Endothelial cell of umbilical vein (primary cell): ENCODE data around the gene VRK2. TPM values are rescaled to one million over a fixed set of nuclear protein-coding genes. Genes with fewer than 3 reads are reported as not detected.

ENCODE experiments used
- BruUV-seq: library from RNA; stranded (reverse); fragments of 400-500 nt; replicated peaks from 2 replicates; lab custom pipeline; 2021; lab: Mats Ljungman, UMichigan
- CTCF ChIA-PET: fragments of 300-600, 350-600 bp; sonication (Branson Sonifier 250); formaldehyde crosslinking; loops from one replicate; lab custom pipeline; 2021; ENCODE audit warnings: antibody characterized with exemption, inconsistent platforms; lab: Charles Lee
- POLR2A ChIA-PET: fragments of 300-600, 350-600 bp; sonication (Branson Sonifier 250); formaldehyde crosslinking; loops from one replicate; lab custom pipeline; 2021; ENCODE audit warnings: antibody characterized with exemption, inconsistent platforms; lab: Charles Lee
- DNase-seq: peaks from one replicate; pipeline ENCODE4 v3.0.0-alpha.2; 2011; ENCODE audit warnings: low read depth, low spot score
- FAIRE-seq: peaks from 2 replicates; lab custom pipeline; 2011; peaks lifted over from hg19 to GRCh38; lab: Jason Lieb, UNC
- H2AFZ ChIP-seq: 2 replicates; pipeline ENCODE4 v1.6.0; 2012; ENCODE audit warnings: low read depth, low read length, control low read depth, inconsistent platforms
- H3K27ac ChIP-seq: 2 replicates; pipeline ENCODE4 v1.5.1; 2011; ENCODE audit warnings: low read depth, mild to moderate bottlenecking, control low read depth, low read length, moderate library complexity; ENCODE audit not compliant: insufficient read depth
- H3K27me3 ChIP-seq, 2 experiments: 2 replicates each; pipeline versions ENCODE4 v1.6.0 to v1.6.1; 2011; ENCODE audit warnings: low read length in 2 of 2, mixed read lengths in 1 of 2; ENCODE audit not compliant: control insufficient read depth in 2 of 2, insufficient read depth in 2 of 2
- H3K36me3 ChIP-seq, 2 experiments: 2 replicates in 1 of 2; 3 replicates in 1 of 2; pipeline ENCODE4 v1.5.1; 2011; ENCODE audit warnings: low read length in 2 of 2, mild to moderate bottlenecking in 1 of 2, moderate library complexity in 1 of 2; ENCODE audit not compliant: control insufficient read depth in 2 of 2, insufficient read depth in 2 of 2; ENCODE audit errors: extremely low read depth in 1 of 2
- H3K4me1 ChIP-seq: 3 replicates; pipeline ENCODE4 v1.5.1; 2011; ENCODE audit warnings: mild to moderate bottlenecking, low read length; ENCODE audit not compliant: control insufficient read depth, insufficient read depth; ENCODE audit errors: extremely low read depth
- H3K4me2 ChIP-seq: 2 replicates; pipeline ENCODE4 v1.6.1; 2011; ENCODE audit warnings: low read length, control low read depth, mixed read lengths; ENCODE audit not compliant: insufficient read depth
- H3K4me3 ChIP-seq, 3 experiments: fragments of 200-600 bp in 1 of 3; sonication (generic), shearing (Covaris generic) in 1 of 3; replicated peaks in 1 of 3; 2 replicates each; pipeline ENCODE4 v1.5.1; 2011 to 2016; ENCODE audit warnings: control low read depth in 3 of 3, low read length in 3 of 3, mild to moderate bottlenecking in 2 of 3, inconsistent platforms in 1 of 3, low read depth in 1 of 3, moderate library complexity in 1 of 3; ENCODE audit not compliant: insufficient read depth in 1 of 3
- H3K79me2 ChIP-seq: 2 replicates; pipeline ENCODE4 v1.6.0; 2012; ENCODE audit warnings: low read length, inconsistent platforms; ENCODE audit not compliant: control insufficient read depth, insufficient read depth
- H3K9ac ChIP-seq: replicated peaks from 2 replicates; pipeline ENCODE3; 2011; ENCODE audit warnings: low read length, control low read depth; ENCODE audit not compliant: insufficient read depth; ENCODE audit errors: extremely low read depth
- H3K9me1 ChIP-seq: replicated peaks from 3 replicates; pipeline ENCODE4 v1.6.0; 2011; ENCODE audit warnings: mild to moderate bottlenecking, low read length; ENCODE audit not compliant: control insufficient read depth, insufficient read depth; ENCODE audit errors: extremely low read depth
- H3K9me3 ChIP-seq: replicated peaks from 2 replicates; pipeline ENCODE4 v1.5.1; 2012; ENCODE audit warnings: low read length, inconsistent platforms; ENCODE audit not compliant: control insufficient read depth, insufficient read depth
- H4K20me1 ChIP-seq: replicated peaks from 2 replicates; pipeline ENCODE3; 2011; ENCODE audit warnings: mild to moderate bottlenecking, low read length; ENCODE audit not compliant: control insufficient read depth, insufficient read depth; ENCODE audit errors: extremely low read depth
- CTCF ChIP-seq, 2 donors: IDR thresholded peaks; 1 replicate in 1 of 2; 2 replicates in 1 of 2; pipeline ENCODE4 v1.5.1; 2011; ENCODE audit warnings: low read length in 2 of 2, mild to moderate bottlenecking in 2 of 2, moderate library complexity in 2 of 2, control low read depth in 1 of 2, inconsistent platforms in 1 of 2, low read depth in 1 of 2; ENCODE audit not compliant: insufficient read depth in 1 of 2; ENCODE audit errors: extremely low read depth in 1 of 2
- EZH2 ChIP-seq: IDR thresholded peaks from 2 replicates; pipeline ENCODE4 v1.6.1; 2012; ENCODE audit warnings: borderline replicate concordance, low read depth, mild to moderate bottlenecking, moderate library complexity, low read length, inconsistent platforms; ENCODE audit not compliant: severe bottlenecking
- FOS ChIP-seq: IDR thresholded peaks from 2 replicates; pipeline ENCODE4 v1.6.1; 2011; ENCODE audit warnings: mild to moderate bottlenecking, low read length, moderate library complexity, borderline replicate concordance; ENCODE audit not compliant: insufficient read depth
- GATA2 ChIP-seq: IDR thresholded peaks from 2 replicates; pipeline ENCODE4 v1.7.0; 2011; ENCODE audit warnings: low read depth, mild to moderate bottlenecking, moderate library complexity, mixed read lengths, low read length; ENCODE audit not compliant: insufficient read length, insufficient read depth
- JUN ChIP-seq: IDR thresholded peaks from 2 replicates; pipeline ENCODE4 v1.6.1; 2011; ENCODE audit warnings: borderline replicate concordance, low read depth; ENCODE audit not compliant: insufficient read length, insufficient read depth
- MAX ChIP-seq: IDR thresholded peaks from 2 replicates; pipeline ENCODE4 v1.6.1; 2011; ENCODE audit not compliant: insufficient read depth, insufficient read length
- MYC ChIP-seq: IDR thresholded peaks from one replicate; pipeline ENCODE4 v1.6.1; 2011; ENCODE audit warnings: mild to moderate bottlenecking, low read depth, low read length
- POLR2A ChIP-seq: IDR thresholded peaks from 2 replicates; pipeline ENCODE4 v1.6.1; 2012; ENCODE audit warnings: low read depth, mild to moderate bottlenecking, control low read depth, low read length
- POLR2AphosphoS5 ChIP-seq: IDR thresholded peaks from 2 replicates; pipeline ENCODE4 v1.6.1; 2012; ENCODE audit warnings: low read depth, mild to moderate bottlenecking, control low read depth, low read length, moderate library complexity; ENCODE audit not compliant: insufficient read depth
- dilution Hi-C: fragments of 300-500 bp; cut with MboI; formaldehyde crosslinking; loops from one replicate; pipeline ENCODE4 v1.15.0; 2019; ENCODE audit warnings: low sequenced_read_pairs; ENCODE audit not compliant: extremely low pct_ligation_motif_present
- intact Hi-C: fragments of 100-400 bp; cut with micrococcal nuclease; formaldehyde crosslinking; loops from one replicate; pipeline ENCODE4 v1.10.0; 2022
- polyA plus RNA-seq, 4 experiments: library from polyadenylated mRNA; depleted of rRNA in 3 of 4; stranded (reverse) in 3 of 4; unstranded in 1 of 4; fragments of >200 nt; gene quantifications; 2 replicates each; pipeline versions ENCODE4 v1.2.1 to v1.2.3, GENCODE V29; 2011 to 2012; ENCODE audit warnings: missing spikeins in 1 of 4
- total RNA-seq: library from RNA; stranded (reverse); gene quantifications from 2 replicates; pipeline ENCODE4 v1.2.3, GENCODE V29; 2021

The VRK2 gene
- total and polyA plus RNA-seq, 2 donors (not counting 3 experiments of a cell fraction or from before 2014, with no cell fraction given), result 11.2 to 35.2 TPM

GRCh38 chr2:58081000-58081399 lies 34.4 kb downstream of the VRK2 start:
- no peak overlapping the region for H3K9ac ChIP-seq
- ChIA-PET POLR2A (no interaction called here), CTCF (no interaction called here)

More at GRCh38 chr2:58081000-58081399, 34.4 kb downstream of the VRK2 start:
- Histone ChIP-seq H3K27me3 (no peaks in the 10 kb centered on the region), H3K4me2 (no peak overlapping the region), H3K27ac (no peak overlapping the region), H3K9me1 (no peaks in the 10 kb centered on the region), H4K20me1 (no peaks in the 10 kb centered on the region), H3K4me3 (no peak overlapping the region), H3K36me3 (no peaks in the 10 kb centered on the region), H2AFZ (no peak overlapping the region), H3K79me2 (peaks cover 32% of the 10 kb centered on the region), H3K4me1 (no peaks in the 10 kb centered on the region), H3K9me3 (no peaks in the 10 kb centered on the region)
- intact Hi-C loops, result no loop called here
- no TSS peak for BruUV-seq
- no peak for FAIRE-seq
- TF ChIP-seq POLR2AphosphoS5, result no peak
- no peak for TF ChIP-seq MYC
- no peak for TF ChIP-seq MAX
- no peak for TF ChIP-seq JUN
- no peak for TF ChIP-seq CTCF (IDR thresholded peaks at IDR 0.05; ENCODE audit: extremely low read depth in 1 of 2, insufficient read depth in 1 of 2, low read depth in 1 of 2, low read length in 2 of 2)
- TF ChIP-seq EZH2, result no peak
- no peak for TF ChIP-seq POLR2A
- TF ChIP-seq GATA2, result no peak
- no peak for TF ChIP-seq FOS
- DNase-seq, result no peak
- dilution Hi-C loops, result no loop called here
